ENCODE measurements around the gene TMEM115. TPM values are rescaled to one million over a fixed set of nuclear protein-coding genes. Genes with fewer than 3 reads are reported as not detected.

TMEM115 gene
- total RNA-seq, 1 experiment from 2014 or later = 56.6 TPM

GRCh38 chr3:50327129-50327528 is 32.2 kb downstream of the TMEM115 start:
- intact Hi-C loops (cut with micrococcal nuclease) = no loop called here

DNA sequence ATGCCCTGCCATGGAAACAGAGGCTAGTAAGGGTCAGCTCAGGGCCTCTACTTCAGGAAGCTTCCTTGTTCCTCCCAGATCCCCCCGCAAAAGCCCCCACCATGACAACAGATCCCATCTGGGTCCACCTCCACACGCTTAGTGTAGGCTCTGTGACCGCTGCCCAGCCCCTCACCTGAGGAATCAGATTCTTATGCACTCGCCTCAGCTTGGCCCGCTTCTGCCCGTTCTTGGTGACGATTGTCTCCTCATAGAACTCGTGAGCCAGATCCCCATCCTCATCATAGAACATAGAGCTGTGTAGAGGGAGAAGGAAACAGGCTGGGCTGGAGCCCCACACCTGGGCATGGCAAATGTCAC is 33.2 kb downstream of the TMEM115 start:
- Histone ChIP-seq H3K36me3 (ENCODE audit: low read depth, low read length) (peaks cover 15% of the 10 kb centered on the region; the same call in 1 of the 2 replicates), H4K20me1 (ENCODE audit: low read length) (no peaks in the 10 kb centered on the region), H3K9me2 (replicated peaks; ENCODE audit: low read length) (no peaks in the 10 kb centered on the region), H3K27me3 (ENCODE audit: low read length) (no peaks in the 10 kb centered on the region), H3K9ac (ENCODE audit: low read length) (no peak overlapping the region), H3K27ac (ENCODE audit: low read length) (no peak overlapping the region), H3K4me1 (ENCODE audit: insufficient read depth, low read length) (peaks cover 10% of the 10 kb centered on the region; the same call in 1 of the 2 replicates), H3F3A (ENCODE audit: low read length, unreplicated experiment) (no peaks in the 10 kb centered on the region), H3K4me2 (ENCODE audit: low read length) (no peak overlapping the region), H2AFZ (ENCODE audit: low read length) (no peak overlapping the region), H3K9me3 (ENCODE audit: low read length) (no peaks in the 10 kb centered on the region), H3K4me3 (ENCODE audit: low read length) (no peak overlapping the region), H3K79me2 (ENCODE audit: low read length) (peaks cover 19% of the 10 kb centered on the region)
- ChIA-PET CTCF (no interaction called here), POLR2A (ENCODE audit: unreplicated experiment) (no interaction called here)
- ATAC-seq = no peak
- intact Hi-C loops (cut with micrococcal nuclease) = no loop called here
- DNase-seq = no peak
- no peak for TF ChIP-seq EZH2phosphoT487 (IDR thresholded peaks at IDR 0.05; ENCODE audit: borderline replicate concordance, low read length)
- TF ChIP-seq EZH2 (IDR thresholded peaks at IDR 0.05; ENCODE audit: low read length, unreplicated experiment) = no peak
- no peak for TF ChIP-seq CTCF (conservative IDR thresholded peaks at IDR 0.05; ENCODE audit: low read depth, low read length)
- BruUV-seq (replicated peaks) = no TSS peak

More at GRCh38 chr3:50327129-50327528, 32.2 kb downstream of the TMEM115 start:
- H3K27ac ChIP-seq (ENCODE audit: low read length) = no peak overlapping the region
- H3K79me2 ChIP-seq (ENCODE audit: low read length) = peaks cover 22% of the 10 kb centered on the region
- H3F3A ChIP-seq (ENCODE audit: low read length, unreplicated experiment) = no peaks in the 10 kb centered on the region
- TSS peak; percentile 30 for BruUV-seq (replicated peaks)
- H3K9me3 ChIP-seq (ENCODE audit: low read length) = no peaks in the 10 kb centered on the region
- H3K9ac ChIP-seq (ENCODE audit: low read length) = peak overlapping the region; percentile 92
- H3K36me3 ChIP-seq (ENCODE audit: low read depth, low read length) = peaks cover 24% of the 10 kb centered on the region; the same call in 1 of the 2 replicates
- no peaks in the 10 kb centered on the region for H4K20me1 ChIP-seq (ENCODE audit: low read length)
- peak overlapping the region; percentile 96 for H3K4me3 ChIP-seq (ENCODE audit: low read length)
- ChIA-PET POLR2A (ENCODE audit: unreplicated experiment) (interaction anchor here (1.7 kb wide), 1 partner anchor 10 kb away, joined by 14 read pairs; no protein-coding TSS in a partner anchor), CTCF (interaction anchor here (0.6 to 1.0 kb wide), 3 partner anchors 10 to 973 kb away, joined by 3 to 8 read pairs (median 4); no protein-coding TSS in a partner anchor)
- no peaks in the 10 kb centered on the region for H3K27me3 ChIP-seq (ENCODE audit: low read length)
- peak overlapping the region; percentile 78 for H3K4me2 ChIP-seq (ENCODE audit: low read length)
- no peak overlapping the region for H2AFZ ChIP-seq (ENCODE audit: low read length)
- TF ChIP-seq EZH2phosphoT487 (IDR thresholded peaks at IDR 0.05; ENCODE audit: borderline replicate concordance, low read length) (no peak), EZH2 (IDR thresholded peaks at IDR 0.05; ENCODE audit: low read length, unreplicated experiment) (no peak), CTCF (conservative IDR thresholded peaks at IDR 0.05; ENCODE audit: low read depth, low read length) (no peak)
- no peak for ATAC-seq
- no peaks in the 10 kb centered on the region for H3K9me2 ChIP-seq (replicated peaks; ENCODE audit: low read length)
- H3K4me1 ChIP-seq (ENCODE audit: insufficient read depth, low read length) = peaks cover 10% of the 10 kb centered on the region; the same call in 1 of the 2 replicates
- DNase-seq = no peak

GRCh38 chr3:50325497-50326181 is 33.7 kb downstream of the TMEM115 start:
- intact Hi-C loops (cut with micrococcal nuclease) = no loop called here
- no peak for DNase-seq
- Histone ChIP-seq H3K4me2 (ENCODE audit: low read length) (no peak overlapping the region), H3K27me3 (ENCODE audit: low read length) (no peaks in the 10 kb centered on the region), H4K20me1 (ENCODE audit: low read length) (no peaks in the 10 kb centered on the region), H3K4me1 (ENCODE audit: insufficient read depth, low read length) (peaks cover 10% of the 10 kb centered on the region; the same call in 1 of the 2 replicates), H3K79me2 (ENCODE audit: low read length) (peaks cover 22% of the 10 kb centered on the region), H3K4me3 (ENCODE audit: low read length) (no peak overlapping the region), H3K27ac (ENCODE audit: low read length) (no peak overlapping the region), H3K9me3 (ENCODE audit: low read length) (no peaks in the 10 kb centered on the region), H3F3A (ENCODE audit: low read length, unreplicated experiment) (no peaks in the 10 kb centered on the region), H3K9ac (ENCODE audit: low read length) (no peak overlapping the region), H3K9me2 (replicated peaks; ENCODE audit: low read length) (no peaks in the 10 kb centered on the region), H2AFZ (ENCODE audit: low read length) (no peak overlapping the region), H3K36me3 (ENCODE audit: low read depth, low read length) (peaks cover 10% of the 10 kb centered on the region; the same call in 1 of the 2 replicates)
- POLR2A ChIA-PET (ENCODE audit: unreplicated experiment) = interaction anchor here (0.6 kb wide), 1 partner anchor 90 kb away, joined by 5 read pairs; no protein-coding TSS in a partner anchor
- CTCF ChIA-PET = interaction anchor here (0.6 kb wide), 1 partner anchor 12 kb away, joined by 3 read pairs; no protein-coding TSS in a partner anchor
- no peak for ATAC-seq
- TF ChIP-seq CTCF (conservative IDR thresholded peaks at IDR 0.05; ENCODE audit: low read depth, low read length) = no peak
- TF ChIP-seq EZH2phosphoT487 (IDR thresholded peaks at IDR 0.05; ENCODE audit: borderline replicate concordance, low read length) = no peak
- no peak for TF ChIP-seq EZH2 (IDR thresholded peaks at IDR 0.05; ENCODE audit: low read length, unreplicated experiment)
- no TSS peak for BruUV-seq (replicated peaks)

All from PC-3 (cell line).